ENCODE measurements around the gene ASB4. TPM values are rescaled to one million over a fixed set of nuclear protein-coding genes. Genes with fewer than 3 reads are reported as not detected.

ASB4 gene
- total and polyA plus RNA-seq, 11 donors, result 0.18 to 11.5 (median 3.1) TPM

GRCh38 chr7:95527033-95527775, 41.5 kb downstream of the ASB4 start:
- no peak overlapping the region for H3K27ac ChIP-seq
- H3K27me3 ChIP-seq, result no peaks in the 10 kb centered on the region
- peak; percentile 77 to 86 (median 84) for ATAC-seq
- WGBS, 4 donors, result 28 to 31% (median 29%) methylated on average over 5 of the region's 5 CpGs
- intact Hi-C loops (cut with DNase I), result loop anchor here (1.0 to 10.0 kb wide), 9 partner anchors 14 to 348 kb away; no protein-coding TSS in a partner anchor
- peak; percentile 82 to 96 (median 90) for TF ChIP-seq CTCF (IDR thresholded peaks at IDR 0.05)
- TF ChIP-seq POLR2A (IDR thresholded peaks at IDR 0.05), result no peak
- peak in 4 of 5 donors; percentile 50 to 53 (median 51) for DNase-seq
- no peaks in the 10 kb centered on the region for H3K36me3 ChIP-seq
- no peak overlapping the region for H3K4me3 ChIP-seq
- no peaks in the 10 kb centered on the region for H3K9me3 ChIP-seq
- H3K4me1 ChIP-seq, result peaks cover 0 to 19% (median 0%) of the 10 kb centered on the region in 12 donors

GRCh38 chr7:95527776-95528250, 42.1 kb downstream of the ASB4 start:
- 84 to 90% (median 88%) methylated on average over 14 to 23 of the region's 23 CpGs for WGBS, 4 donors
- no peaks in the 10 kb centered on the region for H3K36me3 ChIP-seq
- H3K27me3 ChIP-seq, result no peaks in the 10 kb centered on the region
- H3K27ac ChIP-seq, result no peak overlapping the region
- intact Hi-C loops (cut with DNase I), result loop anchor here (1.0 to 10.0 kb wide), 9 partner anchors 15 to 347 kb away; no protein-coding TSS in a partner anchor
- H3K9me3 ChIP-seq, result no peaks in the 10 kb centered on the region
- peak in 3 of 4 donors; percentile 9 to 53 (median 39) for ATAC-seq
- peaks cover 0 to 19% (median 0%) of the 10 kb centered on the region in 12 donors for H3K4me1 ChIP-seq
- TF ChIP-seq POLR2A (IDR thresholded peaks at IDR 0.05), result no peak
- peak in 2 of 12 donors; percentile 9 to 31 for TF ChIP-seq CTCF (IDR thresholded peaks at IDR 0.05)
- DNase-seq, result no peak
- H3K4me3 ChIP-seq, result no peak overlapping the region

GRCh38 chr7:95529701-95530100, 44.0 kb downstream of the ASB4 start:
- intact Hi-C loops (cut with DNase I), result loop anchor here in 5 of 10 donors (5.0 to 10.0 kb wide), 4 partner anchors 48 to 345 kb away; no protein-coding TSS in a partner anchor
- Histone ChIP-seq H3K27ac (no peak overlapping the region), H3K27me3 (no peaks in the 10 kb centered on the region), H3K4me3 (no peak overlapping the region), H3K9me3 (no peaks in the 10 kb centered on the region), H3K4me1 (peaks cover 0 to 17% (median 0%) of the 10 kb centered on the region in 12 donors), H3K36me3 (no peaks in the 10 kb centered on the region)
- WGBS, 4 donors, result 89 to 97% (median 92%) methylated on average over 1 of the region's 1 CpG
- TF ChIP-seq POLR2A (IDR thresholded peaks at IDR 0.05) (no peak), CTCF (IDR thresholded peaks at IDR 0.05) (no peak)
- no peak for ATAC-seq
- DNase-seq, result no peak

- Histone ChIP-seq H3K36me3 (no peaks in the 10 kb centered on the region), H3K9me3 (no peaks in the 10 kb centered on the region), H3K4me3 (no peak overlapping the region), H3K4me1 (peaks cover 0 to 6% (median 0%) of the 10 kb centered on the region in 12 donors), H3K27ac (no peak overlapping the region), H3K27me3 (no peaks in the 10 kb centered on the region)
- intact Hi-C loops (cut with DNase I), result no loop called here
- 79 to 100% (median 86%) methylated on average over 1 of the region's 1 CpG for WGBS, 4 donors
- no peak for DNase-seq
- ATAC-seq, result no peak
- no peak for TF ChIP-seq POLR2A (IDR thresholded peaks at IDR 0.05)
- TF ChIP-seq CTCF (IDR thresholded peaks at IDR 0.05), result no peak
Measured at GRCh38 chr7:95530881-95531280, 45.1 kb downstream of the ASB4 start.

Data from heart left ventricle (tissue), 16 donors.